ENCODE data around the gene KIFAP3. TPM values are rescaled to one million over a fixed set of nuclear protein-coding genes. Genes with fewer than 3 reads are reported as not detected.

The KIFAP3 gene
- total and polyA plus RNA-seq, 2 donors (not counting 1 experiment from before 2014, with no cell fraction given): 3.7 to 14.9 TPM

GRCh38 chr1:170032531-170033280 lies 41.8 kb downstream of the KIFAP3 start:
- H3K27me3 ChIP-seq (replicated peaks in 1 of 4; ENCODE audit: control extremely low read depth in 1 of 4, control insufficient read depth in 3 of 4, insufficient read depth in 4 of 4, low read length in 3 of 4): no peaks in the 10 kb centered on the region
- no peak overlapping the region for H3K9ac ChIP-seq (ENCODE audit: low read length)
- H2AFZ ChIP-seq (ENCODE audit: insufficient read depth, low read depth, low read length, poor library complexity, severe bottlenecking): no peak overlapping the region
- no peaks in the 10 kb centered on the region for H3K4me1 Mint-ChIP-seq
- H3K4me3 ChIP-seq (ENCODE audit: control extremely low read depth in 1 of 5, extremely low read depth in 1 of 5, insufficient read depth in 1 of 5, low read depth in 2 of 5, low read length in 4 of 5): no peak overlapping the region
- H3K9me3 ChIP-seq (ENCODE audit: control extremely low read depth in 1 of 3, control insufficient read depth in 2 of 3, insufficient read depth in 1 of 3, low read length in 2 of 3): peaks cover 0 to 4% (median 1%) of the 10 kb centered on the region in 3 donors
- no peaks in the 10 kb centered on the region for H3K4me1 ChIP-seq (ENCODE audit: control insufficient read depth in 2 of 2, insufficient read depth in 2 of 2, low read length in 2 of 2)
- H3K4me2 ChIP-seq (replicated peaks; ENCODE audit: low read depth, low read length, poor library complexity, severe bottlenecking): no peak overlapping the region
- H3K36me3 ChIP-seq (replicated peaks in 1 of 2; ENCODE audit: control extremely low read depth in 1 of 2, control insufficient read depth in 1 of 2, extremely low read depth in 1 of 2, insufficient read depth in 2 of 2, low read length in 1 of 2): peaks cover 0 to 3% of the 10 kb centered on the region in 2 experiments
- H3K79me2 ChIP-seq (ENCODE audit: control insufficient read depth, insufficient read depth, low read length): no peaks in the 10 kb centered on the region
- H4K20me1 ChIP-seq (ENCODE audit: control insufficient read depth, insufficient read depth, low read length, poor library complexity, severe bottlenecking): no peaks in the 10 kb centered on the region
- no peak overlapping the region for H3K27ac ChIP-seq (ENCODE audit: low read length in 2 of 2)
- no peaks in the 10 kb centered on the region for H3K27me3 Mint-ChIP-seq
- DNase-seq: no peak
- ChIA-PET CTCF (no interaction called here), POLR2A (no interaction called here)
- no peaks in the 10 kb centered on the region for H3K9me3 Mint-ChIP-seq (ENCODE audit: insufficient read depth)
- TF ChIP-seq, protein P1, sequence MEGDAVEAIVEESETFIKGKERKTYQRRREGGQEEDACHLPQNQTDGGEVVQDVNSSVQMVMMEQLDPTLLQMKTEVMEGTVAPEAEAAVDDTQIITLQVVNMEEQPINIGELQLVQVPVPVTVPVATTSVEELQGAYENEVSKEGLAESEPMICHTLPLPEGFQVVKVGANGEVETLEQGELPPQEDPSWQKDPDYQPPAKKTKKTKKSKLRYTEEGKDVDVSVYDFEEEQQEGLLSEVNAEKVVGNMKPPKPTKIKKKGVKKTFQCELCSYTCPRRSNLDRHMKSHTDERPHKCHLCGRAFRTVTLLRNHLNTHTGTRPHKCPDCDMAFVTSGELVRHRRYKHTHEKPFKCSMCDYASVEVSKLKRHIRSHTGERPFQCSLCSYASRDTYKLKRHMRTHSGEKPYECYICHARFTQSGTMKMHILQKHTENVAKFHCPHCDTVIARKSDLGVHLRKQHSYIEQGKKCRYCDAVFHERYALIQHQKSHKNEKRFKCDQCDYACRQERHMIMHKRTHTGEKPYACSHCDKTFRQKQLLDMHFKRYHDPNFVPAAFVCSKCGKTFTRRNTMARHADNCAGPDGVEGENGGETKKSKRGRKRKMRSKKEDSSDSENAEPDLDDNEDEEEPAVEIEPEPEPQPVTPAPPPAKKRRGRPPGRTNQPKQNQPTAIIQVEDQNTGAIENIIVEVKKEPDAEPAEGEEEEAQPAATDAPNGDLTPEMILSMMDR (IDR thresholded peaks at IDR 0.05): no peak
- TF ChIP-seq EZH2 (IDR thresholded peaks at IDR 0.05; ENCODE audit: borderline replicate concordance, insufficient read depth, low read depth, low read length, poor library complexity, severe bottlenecking): no peak
- intact Hi-C loops (cut with micrococcal nuclease): no loop called here
- ATAC-seq (ENCODE audit: low read depth): no peak
- no peak overlapping the region for H3K4me3 Mint-ChIP-seq
- H3K27ac Mint-ChIP-seq: no peak overlapping the region
- 100% methylated on average over 1 of the region's 2 CpGs for WGBS (ENCODE audit: insufficient coverage)

DNA sequence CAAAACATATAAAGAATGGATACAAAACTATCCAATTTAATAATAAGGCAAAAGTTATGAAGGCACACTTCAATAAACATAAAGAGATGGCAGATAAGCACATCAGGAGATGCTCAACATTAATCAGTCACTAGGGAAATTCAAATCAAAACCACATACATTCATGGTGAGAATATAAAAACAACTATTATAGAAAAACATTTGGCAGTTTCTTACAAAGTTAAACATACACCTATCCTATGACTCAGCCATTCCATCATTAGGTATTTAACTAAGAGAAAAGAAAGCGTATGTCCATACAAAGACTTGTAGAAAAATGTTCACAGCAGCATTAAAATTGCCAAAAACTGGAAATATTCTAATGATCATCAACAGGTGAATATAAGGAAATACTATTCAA lies 44.3 kb downstream of the KIFAP3 start:
- Histone ChIP-seq H3K27me3 (replicated peaks in 1 of 4; ENCODE audit: control extremely low read depth in 1 of 4, control insufficient read depth in 3 of 4, insufficient read depth in 4 of 4, low read length in 3 of 4) (no peaks in the 10 kb centered on the region), H3K79me2 (ENCODE audit: control insufficient read depth, insufficient read depth, low read length) (no peaks in the 10 kb centered on the region), H3K9me3 (ENCODE audit: control extremely low read depth in 1 of 3, control insufficient read depth in 2 of 3, insufficient read depth in 1 of 3, low read length in 2 of 3) (peaks cover 0 to 5% (median 4%) of the 10 kb centered on the region in 3 donors), H2AFZ (ENCODE audit: insufficient read depth, low read depth, low read length, poor library complexity, severe bottlenecking) (no peak overlapping the region), H4K20me1 (ENCODE audit: control insufficient read depth, insufficient read depth, low read length, poor library complexity, severe bottlenecking) (no peaks in the 10 kb centered on the region), H3K4me3 (ENCODE audit: control extremely low read depth in 1 of 5, extremely low read depth in 1 of 5, insufficient read depth in 1 of 5, low read depth in 2 of 5, low read length in 4 of 5) (no peak overlapping the region), H3K36me3 (replicated peaks in 1 of 2; ENCODE audit: control extremely low read depth in 1 of 2, control insufficient read depth in 1 of 2, extremely low read depth in 1 of 2, insufficient read depth in 2 of 2, low read length in 1 of 2) (peaks cover 0 to 1% of the 10 kb centered on the region in 2 experiments), H3K9ac (ENCODE audit: low read length) (no peak overlapping the region), H3K4me1 (ENCODE audit: control insufficient read depth in 2 of 2, insufficient read depth in 2 of 2, low read length in 2 of 2) (no peaks in the 10 kb centered on the region), H3K27ac (ENCODE audit: low read length in 2 of 2) (no peak overlapping the region), H3K4me2 (replicated peaks; ENCODE audit: low read depth, low read length, poor library complexity, severe bottlenecking) (no peak overlapping the region)
- H3K27me3 Mint-ChIP-seq: no peaks in the 10 kb centered on the region
- ATAC-seq (ENCODE audit: low read depth) (no peak), DNase-seq (no peak)
- no peak overlapping the region for H3K4me3 Mint-ChIP-seq
- CTCF ChIA-PET: no interaction called here
- TF ChIP-seq, protein P1 (IDR thresholded peaks at IDR 0.05): no peak
- TF ChIP-seq EZH2 (IDR thresholded peaks at IDR 0.05; ENCODE audit: borderline replicate concordance, insufficient read depth, low read depth, low read length, poor library complexity, severe bottlenecking): no peak
- WGBS (ENCODE audit: insufficient coverage): no CpG with 5 or more reads among the region's 1 CpG
- no peak overlapping the region for H3K27ac Mint-ChIP-seq
- intact Hi-C loops (cut with micrococcal nuclease): no loop called here
- no peaks in the 10 kb centered on the region for H3K9me3 Mint-ChIP-seq (ENCODE audit: insufficient read depth)
- no peaks in the 10 kb centered on the region for H3K4me1 Mint-ChIP-seq
- POLR2A ChIA-PET: no interaction called here
